Caki2 (cell line): ENCODE results near the gene CHMP1B. TPM values are rescaled to one million over a fixed set of nuclear protein-coding genes. Genes with fewer than 3 reads are reported as not detected.

ENCODE experiments used
- DNase-seq: peaks from one replicate; pipeline ENCODE4 v3.0.0-alpha.2; 2015; ENCODE audit warnings: low read depth
- in situ Hi-C: cut with HindIII; loops from 2 replicates; pipeline ENCODE4 v1.10.0; 2016; ENCODE audit warnings: low sequenced_read_pairs, low pct_unique_long_range_greater_than_20kb, mixed read lengths
- total RNA-seq: library from RNA; depleted of rRNA; stranded (reverse); fragments of >200 nt; shearing (Covaris generic); gene quantifications from 2 replicates; pipeline ENCODE4 v1.2.3, GENCODE V29; 2014; ENCODE audit warnings: low replicate concordance

CHMP1B gene
- total RNA-seq, 1 experiment from 2014 or later, result 44.2 TPM

DNA sequence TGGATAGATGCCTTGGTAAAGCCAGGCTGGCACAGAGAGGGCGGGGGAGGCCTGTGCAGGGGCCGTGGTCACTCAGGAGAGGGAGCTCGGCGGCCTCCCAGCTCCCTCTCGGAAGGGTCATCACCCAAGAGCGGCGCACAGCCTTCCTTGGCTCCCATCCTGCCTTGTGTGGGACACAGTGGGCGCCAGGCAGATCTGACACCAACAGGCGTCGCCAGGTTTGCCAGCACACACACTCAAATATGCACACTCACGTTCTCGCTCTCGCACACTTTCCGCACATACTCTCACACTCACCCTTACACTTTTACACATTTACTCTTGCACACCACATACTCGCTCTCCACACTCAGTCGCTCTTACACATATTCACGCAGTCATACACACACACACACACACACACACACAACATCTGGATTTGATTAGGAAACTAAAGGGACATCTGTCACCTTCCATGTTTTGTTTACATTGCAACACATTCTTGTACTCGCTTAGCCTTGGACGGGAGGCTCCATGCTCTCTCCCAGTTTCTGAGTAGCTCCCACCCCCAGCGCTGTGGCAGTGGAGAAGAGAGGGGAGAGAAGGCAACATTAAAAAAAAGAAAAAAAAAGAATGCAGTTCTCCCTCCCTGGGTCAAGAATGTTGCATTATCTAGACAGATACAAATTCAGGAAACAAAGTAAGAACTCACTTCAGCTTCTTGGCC lies 10.5 kb downstream of the CHMP1B start:
- in situ Hi-C loops, result no loop called here
- no peak for DNase-seq

- no peak for DNase-seq
- in situ Hi-C loops, result no loop called here
These were observed 11.4 kb downstream of the CHMP1B start for GRCh38 chr18:11862468-11863137.

- in situ Hi-C loops, result no loop called here
- DNase-seq, result no peak
These were observed 13.3 kb downstream of the CHMP1B start for GRCh38 chr18:11864471-11864870.

- no peak for DNase-seq
- in situ Hi-C loops, result no loop called here
These were observed 13.9 kb downstream of the CHMP1B start for GRCh38 chr18:11865071-11865470.

GRCh38 chr18:11866329-11866728 lies 15.1 kb downstream of the CHMP1B start:
- in situ Hi-C loops, result no loop called here
- DNase-seq, result no peak

DNA sequence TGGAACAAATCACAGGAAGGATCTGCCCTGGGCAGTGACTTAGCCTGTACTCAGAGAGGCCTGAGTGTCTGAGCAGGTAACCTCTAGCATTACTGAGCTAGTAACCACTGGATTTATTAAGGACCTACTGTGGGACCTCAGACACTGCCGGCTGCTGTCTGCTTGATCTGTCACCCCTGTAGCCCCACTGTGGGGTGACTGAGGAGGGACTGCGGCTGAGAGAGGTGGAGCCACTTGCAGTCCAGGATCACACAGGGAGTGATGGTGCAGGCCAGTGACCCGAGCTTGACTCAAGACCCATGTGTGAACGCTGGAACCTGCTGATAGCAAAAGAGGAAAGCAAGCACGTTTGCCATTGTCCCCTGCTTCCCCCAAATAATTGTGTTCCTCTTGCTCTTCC lies 15.6 kb downstream of the CHMP1B start:
- no peak for DNase-seq
- in situ Hi-C loops, result no loop called here

- DNase-seq, result no peak
- in situ Hi-C loops, result no loop called here
These were observed 17.0 kb downstream of the CHMP1B start for GRCh38 chr18:11868230-11868629.

DNA sequence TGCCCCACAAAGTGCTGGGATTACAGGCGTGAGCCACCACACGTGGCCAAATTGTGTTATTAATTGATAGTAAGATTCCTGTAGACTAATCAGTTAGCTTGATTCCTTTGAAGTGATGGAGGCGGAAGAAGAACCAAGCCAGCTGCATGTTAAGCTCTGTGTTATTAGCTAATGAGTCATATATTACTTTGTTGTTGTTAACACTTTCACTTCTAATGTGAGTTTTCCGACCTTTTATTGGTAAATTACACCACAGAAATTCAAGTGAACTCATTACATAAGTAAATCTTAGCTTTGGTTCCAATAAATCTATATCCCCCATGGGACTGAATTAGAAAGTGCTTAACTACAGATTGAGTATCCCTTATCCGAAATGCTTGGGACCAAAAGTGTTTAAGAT lies 20.3 kb downstream of the CHMP1B start:
- in situ Hi-C loops, result no loop called here
- no peak for DNase-seq

GRCh38 chr18:11872479-11873136 lies 21.4 kb downstream of the CHMP1B start:
- DNase-seq, result no peak
- in situ Hi-C loops, result no loop called here

GRCh38 chr18:11873670-11874340 lies 22.6 kb downstream of the CHMP1B start:
- in situ Hi-C loops, result no loop called here

DNA sequence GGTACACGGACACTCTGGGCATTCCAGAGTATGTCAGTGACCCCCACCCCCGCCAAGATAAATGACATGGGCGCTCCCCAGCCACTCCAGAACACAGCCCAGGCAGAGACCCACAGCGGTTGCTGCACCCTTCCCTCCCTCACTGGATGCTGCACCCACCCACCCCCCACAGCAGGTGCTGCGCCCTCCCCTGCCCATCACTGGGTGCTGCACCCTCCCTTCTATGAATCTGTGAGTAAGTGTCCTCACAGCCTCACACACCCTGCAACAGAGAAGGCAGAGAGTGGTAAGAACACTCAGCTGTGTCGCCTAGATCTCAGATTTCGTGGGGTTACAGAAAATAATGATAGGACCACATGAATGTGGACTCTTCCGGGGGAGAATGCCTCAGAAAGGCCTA lies 23.5 kb downstream of the CHMP1B start:
- in situ Hi-C loops, result no loop called here
- DNase-seq, result no peak

More at GRCh38 chr18:11873670-11874340, 22.6 kb downstream of the CHMP1B start:
- no peak for DNase-seq

- in situ Hi-C loops, result no loop called here
- no peak for DNase-seq
These were observed 26.4 kb downstream of the CHMP1B start for GRCh38 chr18:11877497-11878135.

GRCh38 chr18:11880586-11881304 lies 29.5 kb downstream of the CHMP1B start:
- in situ Hi-C loops, result no loop called here
- DNase-seq, result no peak

GRCh38 chr18:11882636-11883035 lies 31.4 kb downstream of the CHMP1B start:
- DNase-seq, result no peak
- in situ Hi-C loops, result no loop called here

- no peak for DNase-seq
- in situ Hi-C loops, result no loop called here
These were observed 31.9 kb downstream of the CHMP1B start for GRCh38 chr18:11883153-11883552.

GRCh38 chr18:11884396-11885030 lies 33.3 kb downstream of the CHMP1B start:
- in situ Hi-C loops, result no loop called here
- DNase-seq, result no peak

DNA sequence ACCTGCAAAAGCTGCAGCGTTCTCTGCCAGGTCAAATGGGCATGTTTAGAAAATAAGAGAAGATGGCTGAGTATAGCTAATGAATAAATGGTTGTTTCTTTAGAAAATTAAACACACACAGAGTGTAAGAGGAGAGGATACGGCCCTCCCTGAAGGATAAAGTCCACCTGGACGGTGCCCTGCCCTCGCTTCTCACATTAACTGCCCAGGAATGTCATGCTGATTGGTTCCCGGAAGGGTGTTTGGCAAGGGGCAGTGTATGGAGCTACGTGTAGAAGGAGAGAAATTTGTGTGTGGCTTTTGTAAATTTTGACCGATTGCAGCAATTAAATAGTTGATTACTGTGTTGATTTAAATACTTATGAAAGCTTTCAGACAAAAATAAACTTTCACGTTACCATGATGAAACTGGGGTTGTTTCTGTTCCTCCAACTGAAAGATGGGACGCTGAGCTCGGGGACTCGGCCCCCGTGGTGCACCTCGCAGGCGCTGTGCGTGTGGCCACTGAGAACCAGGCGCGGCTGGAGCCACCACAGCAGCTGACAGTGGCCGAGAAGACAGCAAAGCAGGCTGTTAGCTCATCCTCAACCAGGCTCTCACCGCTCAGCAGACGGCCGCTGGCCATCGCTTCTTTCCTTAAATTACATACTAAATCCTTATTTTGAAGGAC lies 34.2 kb downstream of the CHMP1B start:
- no peak for DNase-seq
- in situ Hi-C loops, result no loop called here
